ENCODE results near the gene SUSD5.
"Not testable (repeated sequence)": the region's sequence is repeated elsewhere in the genome, so short reads cannot be mapped to it uniquely, and the experiment has no call there.

Gene SUSD5

GRCh38 chr3:33187368-33187634 lies 31.3 kb downstream of the SUSD5 start:
- no peak for FAIRE-seq

GRCh38 chr3:33186524-33187367 lies 31.9 kb downstream of the SUSD5 start:
- FAIRE-seq, result no peak

- FAIRE-seq, result no peak
Observed at GRCh38 chr3:33184863-33185262, 33.7 kb downstream of the SUSD5 start.

- not testable (repeated sequence) for FAIRE-seq
Observed at GRCh38 chr3:33181641-33182040, 37.0 kb downstream of the SUSD5 start.

- no peak for FAIRE-seq
Observed at GRCh38 chr3:33181229-33181628, 37.4 kb downstream of the SUSD5 start.

GRCh38 chr3:33179132-33179531 lies 39.5 kb downstream of the SUSD5 start:
- no peak for FAIRE-seq

GRCh38 chr3:33174711-33175414 lies 43.7 kb downstream of the SUSD5 start:
- FAIRE-seq, result no peak

- FAIRE-seq, result no peak
Observed at GRCh38 chr3:33174095-33174494, 44.5 kb downstream of the SUSD5 start.

- FAIRE-seq, result no peak
Observed at GRCh38 chr3:33173672-33174071, 44.9 kb downstream of the SUSD5 start.

GRCh38 chr3:33173103-33173502 lies 45.5 kb downstream of the SUSD5 start:
- FAIRE-seq, result no peak

GRCh38 chr3:33171580-33171979 lies 47.0 kb downstream of the SUSD5 start:
- no peak for FAIRE-seq

- no peak for FAIRE-seq
Observed at GRCh38 chr3:33170531-33170930, 48.1 kb downstream of the SUSD5 start.

- FAIRE-seq, result no peak
Observed at GRCh38 chr3:33167716-33168336, 50.8 kb downstream of the SUSD5 start.

GRCh38 chr3:33167284-33167683 lies 51.3 kb downstream of the SUSD5 start:
- FAIRE-seq, result no peak

GRCh38 chr3:33166095-33166494 lies 52.5 kb downstream of the SUSD5 start:
- no peak for FAIRE-seq

GRCh38 chr3:33165372-33165771 lies 53.2 kb downstream of the SUSD5 start:
- FAIRE-seq, result no peak

GRCh38 chr3:33162621-33163020 lies 56.0 kb downstream of the SUSD5 start:
- not testable (repeated sequence) for FAIRE-seq

GRCh38 chr3:33159981-33160380 lies 58.6 kb downstream of the SUSD5 start:
- no peak for FAIRE-seq

GRCh38 chr3:33159234-33159633 lies 59.4 kb downstream of the SUSD5 start:
- no peak for FAIRE-seq

- FAIRE-seq, result no peak
Observed at GRCh38 chr3:33155301-33155700, 63.3 kb downstream of the SUSD5 start.

GRCh38 chr3:33153782-33154181 lies 64.8 kb downstream of the SUSD5 start:
- no peak for FAIRE-seq

GRCh38 chr3:33152363-33153360 lies 65.9 kb downstream of the SUSD5 start:
- FAIRE-seq, result no peak

GRCh38 chr3:33149342-33149741 lies 69.3 kb downstream of the SUSD5 start:
- FAIRE-seq, result no peak

Data from G401.6 (cell line).